PC-9 (cell line): ENCODE measurements around the gene LPIN3.

Source experiments
- CTCF ChIP-seq: fragments of 200-600 bp; sonication (generic); conservative IDR thresholded peaks from 2 replicates; pipeline ENCODE4 v1.6.1; 2017; ENCODE audit warnings: mixed run types, antibody characterized with exemption, mild to moderate bottlenecking, moderate library complexity
- EZH2 ChIP-seq: fragments of 200-600 bp; sonication (generic); IDR thresholded peaks from 2 replicates; pipeline ENCODE4 v1.8.0; 2017; ENCODE audit warnings: antibody characterized with exemption, low read depth

- TF ChIP-seq EZH2 (no peak), CTCF (no peak)
These were observed 3.7 kb upstream of the LPIN3 start for GRCh38 chr20:41336711-41337492.
